HepG2 (cell line): ENCODE measurements around the gene LBX2. TPM values are rescaled to one million over a fixed set of nuclear protein-coding genes. Genes with fewer than 3 reads are reported as not detected.

Source experiments
- CHD2 ChIP-seq: IDR thresholded peaks from 2 replicates; pipeline ENCODE4 v1.6.1; 2011; ENCODE audit warnings: low read depth, low read length, improper control_type of control experiment
- DNMT3B ChIP-seq: conservative IDR thresholded peaks from 2 replicates; pipeline ENCODE4 v1.6.1; 2016; ENCODE audit warnings: missing biosample characterization, control low read depth
- FOXC1 ChIP-seq: sonication (generic); formaldehyde crosslinking; IDR thresholded peaks from 2 replicates; pipeline ENCODE4 v1.8.0; 2022; ENCODE audit warnings: mild to moderate bottlenecking, missing genetic modification reagents, borderline replicate concordance
- GLMP ChIP-seq: sonication (generic); formaldehyde crosslinking; IDR thresholded peaks from 2 replicates; pipeline ENCODE4 v1.9.0; 2021; ENCODE audit warnings: missing genetic modification reagents, mild to moderate bottlenecking, borderline replicate concordance
- GMEB2 ChIP-seq: IDR thresholded peaks from 2 replicates; pipeline ENCODE4 v1.6.1; 2016; ENCODE audit warnings: missing biosample characterization, missing genetic modification reagents, low read depth
- NFAT5 ChIP-seq: sonication (generic); formaldehyde crosslinking; IDR thresholded peaks from 2 replicates; pipeline ENCODE4 v1.4.0; 2020; ENCODE audit warnings: missing genetic modification reagents
- NRL ChIP-seq: sonication (generic); formaldehyde crosslinking; IDR thresholded peaks from 2 replicates; pipeline ENCODE4 v1.5.0; 2020; ENCODE audit warnings: missing genetic modification reagents, mild to moderate bottlenecking, moderate library complexity, borderline replicate concordance
- POLR2AphosphoS2 ChIP-seq: IDR thresholded peaks from 2 replicates; pipeline ENCODE4 v1.6.1; 2011; ENCODE audit warnings: low read depth, low read length, improper control_type of control experiment
- TMF1 ChIP-seq: sonication (generic); formaldehyde crosslinking; IDR thresholded peaks from 2 replicates; pipeline ENCODE4 v1.8.1; 2022; ENCODE audit warnings: low read depth, missing genetic modification reagents
- ZNF124 ChIP-seq: sonication (generic); formaldehyde crosslinking; IDR thresholded peaks from 2 replicates; pipeline ENCODE4 v1.4.0; 2020; ENCODE audit warnings: missing genetic modification reagents
- ZNF292 ChIP-seq: sonication (generic); formaldehyde crosslinking; IDR thresholded peaks from 2 replicates; pipeline ENCODE4 v1.8.1; 2022; ENCODE audit warnings: mild to moderate bottlenecking, low read depth, missing genetic modification reagents, borderline replicate concordance
- ZNF326 ChIP-seq: sonication (generic); formaldehyde crosslinking; IDR thresholded peaks from 2 replicates; pipeline ENCODE4 v1.4.0; 2020; ENCODE audit warnings: missing genetic modification reagents, borderline replicate concordance
- ZNF441 ChIP-seq: sonication (generic); formaldehyde crosslinking; IDR thresholded peaks from 2 replicates; pipeline ENCODE4 v1.7.0; 2021; ENCODE audit warnings: missing genetic modification reagents, borderline replicate concordance
- ZNF501 ChIP-seq: sonication (generic); formaldehyde crosslinking; IDR thresholded peaks from 2 replicates; pipeline ENCODE4 v1.5.1; 2020; ENCODE audit warnings: mild to moderate bottlenecking, moderate library complexity, missing genetic modification reagents
- ZNF569 ChIP-seq: sonication (generic); formaldehyde crosslinking; IDR thresholded peaks from 2 replicates; pipeline ENCODE4 v1.5.0; 2020; ENCODE audit warnings: mild to moderate bottlenecking, missing genetic modification reagents, moderate library complexity, borderline replicate concordance
- ZNF790 ChIP-seq: sonication (generic); formaldehyde crosslinking; IDR thresholded peaks from 2 replicates; pipeline ENCODE4 v1.8.0; 2022; ENCODE audit warnings: missing genetic modification reagents, mild to moderate bottlenecking, borderline replicate concordance
- polyA plus RNA-seq, 8 experiments: library from polyadenylated mRNA; depleted of rRNA in 3 of 8; stranded (reverse) in 7 of 8; unstranded in 1 of 8; fragments of >200 nt; fragmentation: Illumina TruSeq in 4 of 8; extraction: Trizol in 4 of 8; gene quantifications; 2 replicates each; pipeline versions ENCODE4 v1.2.1 to v1.2.3, GENCODE V29; 2011 to 2016; ENCODE audit warnings: low read depth in 4 of 8, missing spikeins in 1 of 8, mixed read lengths in 1 of 8; ENCODE audit not compliant: insufficient read depth in 1 of 8
- total RNA-seq, 5 experiments: library from RNA; depleted of rRNA; stranded (reverse); fragments of >200 nt; fragmentation: Illumina TruSeq; extraction: Trizol; gene quantifications; 2 replicates each; pipeline ENCODE4 v1.2.3, GENCODE V29; 2016; ENCODE audit warnings: low read depth in 1 of 5

LBX2 gene
- total and polyA plus RNA-seq, 2 of the 13 experiments (the other 11 are each of a cell fraction or from before 2014, with no cell fraction given), result 6.4 to 8.1 TPM

- TF ChIP-seq GLMP (CRISPR knock-in tag) (no peak), ZNF569 (CRISPR knock-in tag) (peak; percentile 86; the same call in 1 of the 2 replicates), DNMT3B (peak; percentile 90; the same call in 1 of the 2 replicates), POLR2AphosphoS2 (peak; percentile 83), ZNF501 (peak; percentile 90), ZNF441 (CRISPR knock-in tag) (no peak; the same call in 1 of the 2 replicates), NFAT5 (CRISPR knock-in tag) (peak; percentile 93; the same call in 1 of the 2 replicates), TMF1 (CRISPR knock-in tag) (no peak), ZNF124 (no peak), CHD2 (peak; percentile 55), ZNF326 (CRISPR knock-in tag) (peak; percentile 92; the same call in 1 of the 2 replicates), FOXC1 (CRISPR knock-in tag) (0 out of 2 replicates have a peak, but pooled peaks have one; percentile 41), GMEB2 (no peak), ZNF790 (no peak), ZNF292 (CRISPR knock-in tag) (peak; percentile 57; the same call in 1 of the 2 replicates), NRL (CRISPR knock-in tag) (peak; percentile 74; the same call in 1 of the 2 replicates)
Observed at GRCh38 chr2:74507145-74507925, 7.9 kb upstream of the LBX2 start, which contains the start of gene PCGF1 (continued).
